DOHH2 (cell line): ENCODE results near the gene TMEM87A.

Source experiments
- H3F3A ChIP-seq: fragments of 200-600 bp; sonication (generic), shearing (Covaris generic); 2 replicates; pipeline ENCODE4 v1.6.0; 2016; ENCODE audit warnings: antibody characterized with exemption, mild to moderate bottlenecking; ENCODE audit not compliant: control insufficient read depth, insufficient read depth
- H3K27ac ChIP-seq: fragments of 200-600 bp; sonication (generic); 2 replicates; pipeline ENCODE4 v1.5.1; 2014; ENCODE audit warnings: low read depth, mild to moderate bottlenecking, low read length, moderate library complexity
- H3K27me3 ChIP-seq: fragments of 200-600 bp; sonication (generic); 2 replicates; pipeline ENCODE4 v1.6.1; 2014; ENCODE audit warnings: mild to moderate bottlenecking, low read length, mixed read lengths; ENCODE audit not compliant: control insufficient read depth
- H3K36me3 ChIP-seq: fragments of 200-600 bp; sonication (generic); 2 replicates; pipeline ENCODE4 v1.6.1; 2014; ENCODE audit warnings: mild to moderate bottlenecking, low read length, moderate library complexity, mixed read lengths; ENCODE audit not compliant: control insufficient read depth
- H3K4me1 ChIP-seq: fragments of 200-600 bp; sonication (generic); 2 replicates; pipeline ENCODE4 v1.6.1; 2014; ENCODE audit warnings: mild to moderate bottlenecking, low read length, mixed read lengths; ENCODE audit not compliant: control insufficient read depth
- H3K4me2 ChIP-seq: fragments of 200-600 bp; sonication (generic); 2 replicates; pipeline ENCODE4 v1.6.0; 2014; ENCODE audit warnings: mild to moderate bottlenecking, low read length, moderate library complexity
- H3K4me3 ChIP-seq: fragments of 200-600 bp; sonication (generic); 2 replicates; pipeline ENCODE4 v1.5.1; 2014; ENCODE audit warnings: mild to moderate bottlenecking, low read length, mixed read lengths
- H3K79me2 ChIP-seq: fragments of 200-600 bp; sonication (generic); 2 replicates; pipeline ENCODE4 v1.6.1; 2014; ENCODE audit warnings: mild to moderate bottlenecking, low read length, mixed read lengths; ENCODE audit not compliant: control insufficient read depth
- H3K9me2 ChIP-seq: fragments of 200-600 bp; sonication (generic); replicated peaks from 2 replicates; pipeline ENCODE4 v1.6.1; 2014; ENCODE audit warnings: mild to moderate bottlenecking, low read length, mixed read lengths; ENCODE audit not compliant: control insufficient read depth
- H3K9me3 ChIP-seq: fragments of 200-600 bp; sonication (generic); 2 replicates; pipeline ENCODE4 v1.6.1; 2014; ENCODE audit warnings: antibody characterized with exemption, low read length, mixed read lengths; ENCODE audit not compliant: control insufficient read depth, insufficient read depth
- H4K20me1 ChIP-seq: fragments of 200-600 bp; sonication (generic); 2 replicates; pipeline ENCODE4 v1.6.0; 2014; ENCODE audit warnings: low read depth, mild to moderate bottlenecking, antibody characterized with exemption, low read length, moderate library complexity; ENCODE audit not compliant: control insufficient read depth, insufficient read depth
- EZH2phosphoT487 ChIP-seq: fragments of 200-600 bp; sonication (generic); IDR thresholded peaks from 2 replicates; pipeline ENCODE4 v1.6.1; 2017; ENCODE audit warnings: borderline replicate concordance, mild to moderate bottlenecking, antibody characterized with exemption, low read length, moderate library complexity, mixed read lengths
- TF ChIP-seq, protein P1 (sequence below): fragments of 200-600 bp; sonication (generic); IDR thresholded peaks from one replicate; pipeline ENCODE4 v1.5.1; 2014; ENCODE audit warnings: antibody characterized with exemption, mild to moderate bottlenecking, low read depth, low read length; ENCODE audit not compliant: poor library complexity, severe bottlenecking

The TMEM87A gene

GRCh38 chr15:42226648-42227047 lies 46.6 kb downstream of the TMEM87A start:
- no peaks in the 10 kb centered on the region for H3K9me2 ChIP-seq
- H3K4me1 ChIP-seq, result peaks cover 5% of the 10 kb centered on the region; the same call in 1 of the 2 replicates
- TF ChIP-seq, protein P1, sequence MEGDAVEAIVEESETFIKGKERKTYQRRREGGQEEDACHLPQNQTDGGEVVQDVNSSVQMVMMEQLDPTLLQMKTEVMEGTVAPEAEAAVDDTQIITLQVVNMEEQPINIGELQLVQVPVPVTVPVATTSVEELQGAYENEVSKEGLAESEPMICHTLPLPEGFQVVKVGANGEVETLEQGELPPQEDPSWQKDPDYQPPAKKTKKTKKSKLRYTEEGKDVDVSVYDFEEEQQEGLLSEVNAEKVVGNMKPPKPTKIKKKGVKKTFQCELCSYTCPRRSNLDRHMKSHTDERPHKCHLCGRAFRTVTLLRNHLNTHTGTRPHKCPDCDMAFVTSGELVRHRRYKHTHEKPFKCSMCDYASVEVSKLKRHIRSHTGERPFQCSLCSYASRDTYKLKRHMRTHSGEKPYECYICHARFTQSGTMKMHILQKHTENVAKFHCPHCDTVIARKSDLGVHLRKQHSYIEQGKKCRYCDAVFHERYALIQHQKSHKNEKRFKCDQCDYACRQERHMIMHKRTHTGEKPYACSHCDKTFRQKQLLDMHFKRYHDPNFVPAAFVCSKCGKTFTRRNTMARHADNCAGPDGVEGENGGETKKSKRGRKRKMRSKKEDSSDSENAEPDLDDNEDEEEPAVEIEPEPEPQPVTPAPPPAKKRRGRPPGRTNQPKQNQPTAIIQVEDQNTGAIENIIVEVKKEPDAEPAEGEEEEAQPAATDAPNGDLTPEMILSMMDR, result no peak
- no peak for TF ChIP-seq EZH2phosphoT487
- no peak overlapping the region for H3K4me3 ChIP-seq
- no peaks in the 10 kb centered on the region for H4K20me1 ChIP-seq
- H3K4me2 ChIP-seq, result no peak overlapping the region
- H3K9me3 ChIP-seq, result no peaks in the 10 kb centered on the region
- no peak overlapping the region for H3K27ac ChIP-seq
- no peaks in the 10 kb centered on the region for H3K27me3 ChIP-seq
- H3K36me3 ChIP-seq, result peaks cover 31% of the 10 kb centered on the region
- H3F3A ChIP-seq, result no peaks in the 10 kb centered on the region
- H3K79me2 ChIP-seq, result no peaks in the 10 kb centered on the region

DNA sequence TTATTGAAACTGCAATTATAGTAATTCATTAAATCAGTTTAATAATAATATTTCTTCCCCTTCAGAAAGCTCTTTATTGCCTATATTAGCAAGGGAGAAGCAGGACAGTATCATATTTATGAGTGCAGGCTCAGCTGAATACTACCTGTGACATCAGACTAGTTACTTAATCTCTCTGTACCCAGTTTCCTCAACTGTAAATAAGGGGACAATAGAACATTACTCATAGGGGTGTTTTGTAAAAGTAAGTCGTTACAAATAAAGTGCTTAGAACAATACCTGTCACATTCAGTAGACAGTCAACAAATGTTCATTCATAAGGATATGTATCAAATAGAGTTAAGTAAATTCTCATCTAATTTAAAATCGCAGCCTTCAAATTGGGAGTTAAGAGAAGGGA lies 53.0 kb downstream of the TMEM87A start:
- Histone ChIP-seq H4K20me1 (no peaks in the 10 kb centered on the region), H3K4me3 (no peak overlapping the region), H3K27ac (peak overlapping the region; percentile 68; the same call in 1 of the 2 replicates), H3K9me2 (no peaks in the 10 kb centered on the region), H3K79me2 (no peaks in the 10 kb centered on the region), H3K9me3 (no peaks in the 10 kb centered on the region), H3F3A (peaks cover 10% of the 10 kb centered on the region), H3K4me2 (no peak overlapping the region; the same call in 1 of the 2 replicates), H3K36me3 (peaks cover 38% of the 10 kb centered on the region), H3K4me1 (peaks cover 24% of the 10 kb centered on the region), H3K27me3 (no peaks in the 10 kb centered on the region)
- TF ChIP-seq, protein P1, result no peak
- TF ChIP-seq EZH2phosphoT487, result no peak

GRCh38 chr15:42218953-42219592 lies 54.2 kb downstream of the TMEM87A start:
- peak overlapping the region; percentile 25; the same call in 1 of the 2 replicates for H3K4me3 ChIP-seq
- no peaks in the 10 kb centered on the region for H3K79me2 ChIP-seq
- no peaks in the 10 kb centered on the region for H4K20me1 ChIP-seq
- H3K4me2 ChIP-seq, result peak overlapping the region; percentile 57
- H3F3A ChIP-seq, result peaks cover 10% of the 10 kb centered on the region
- no peaks in the 10 kb centered on the region for H3K9me2 ChIP-seq
- H3K27me3 ChIP-seq, result no peaks in the 10 kb centered on the region
- peaks cover 39% of the 10 kb centered on the region for H3K36me3 ChIP-seq
- H3K4me1 ChIP-seq, result peaks cover 22% of the 10 kb centered on the region
- no peaks in the 10 kb centered on the region for H3K9me3 ChIP-seq
- H3K27ac ChIP-seq, result peak overlapping the region; percentile 68
- TF ChIP-seq, protein P1, result no peak
- TF ChIP-seq EZH2phosphoT487, result no peak
